NCI-H446 (cell line): ENCODE measurements around the gene CA11.

ENCODE experiments used
- DNase-seq, 2 experiments: peaks; one replicate each; lab custom pipeline; 2025; lab: John Stamatoyannopoulos, UW

CA11 gene

DNA sequence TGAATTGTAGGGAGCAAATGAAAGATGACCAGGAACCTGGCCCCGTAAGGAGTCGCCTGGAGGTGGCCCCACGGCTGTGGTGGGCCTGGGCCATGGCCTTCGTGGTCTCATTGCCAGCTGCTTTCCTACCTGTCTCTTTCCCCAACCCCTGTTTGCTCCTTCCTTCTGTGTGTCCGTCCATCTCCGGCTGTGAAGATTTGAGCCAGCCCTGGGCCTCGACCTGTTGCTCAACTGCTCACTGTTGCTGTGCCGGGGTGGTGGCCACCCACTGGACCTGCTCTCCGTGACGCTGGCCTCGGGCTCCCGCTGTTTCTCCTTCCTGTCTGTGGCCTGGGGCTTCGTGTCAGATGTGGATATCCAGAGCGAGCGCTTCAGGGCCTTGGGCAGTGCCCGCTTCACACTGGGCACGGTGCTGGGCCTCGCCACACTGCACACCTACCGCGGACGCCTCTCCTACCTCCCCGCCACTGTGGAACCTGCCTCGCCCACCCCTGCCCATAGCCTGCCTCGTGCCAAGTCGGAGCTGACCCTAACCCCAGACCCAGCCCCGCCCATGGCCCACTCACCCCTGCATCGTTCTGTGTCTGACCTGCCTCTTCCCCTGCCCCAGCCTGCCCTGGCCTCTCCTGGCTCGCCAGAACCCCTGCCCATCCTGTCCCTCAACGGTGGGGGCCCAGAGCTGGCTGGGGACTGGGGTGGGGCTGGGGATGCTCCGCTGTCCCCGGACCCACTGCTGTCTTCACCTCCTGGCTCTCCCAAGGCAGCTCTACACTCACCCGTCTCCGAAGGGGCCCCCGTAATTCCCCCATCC, 17.3 kb downstream of the CA11 start:
- no peak for DNase-seq

DNA sequence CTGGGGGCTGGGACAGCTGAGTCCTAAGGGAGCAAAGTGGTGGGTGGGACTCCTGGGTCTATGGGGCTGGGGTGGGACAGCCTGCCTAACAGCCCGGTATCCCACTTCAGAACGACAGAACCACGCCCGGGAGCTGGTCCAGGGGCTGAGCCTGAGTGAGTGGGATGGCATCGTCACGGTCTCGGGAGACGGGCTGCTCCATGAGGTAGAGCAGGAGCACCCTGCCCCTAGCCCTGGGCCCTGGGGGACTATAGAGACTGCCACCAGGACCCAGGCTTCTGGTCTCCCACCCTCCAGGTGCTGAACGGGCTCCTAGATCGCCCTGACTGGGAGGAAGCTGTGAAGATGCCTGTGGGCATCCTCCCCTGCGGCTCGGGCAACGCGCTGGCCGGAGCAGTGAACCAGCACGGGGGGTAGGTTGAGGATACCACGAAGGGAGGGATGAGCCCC, 18.1 kb downstream of the CA11 start:
- DNase-seq, result no peak

- no peak for DNase-seq
Observed at GRCh38 chr19:48627201-48627864, 18.7 kb downstream of the CA11 start.

DNA sequence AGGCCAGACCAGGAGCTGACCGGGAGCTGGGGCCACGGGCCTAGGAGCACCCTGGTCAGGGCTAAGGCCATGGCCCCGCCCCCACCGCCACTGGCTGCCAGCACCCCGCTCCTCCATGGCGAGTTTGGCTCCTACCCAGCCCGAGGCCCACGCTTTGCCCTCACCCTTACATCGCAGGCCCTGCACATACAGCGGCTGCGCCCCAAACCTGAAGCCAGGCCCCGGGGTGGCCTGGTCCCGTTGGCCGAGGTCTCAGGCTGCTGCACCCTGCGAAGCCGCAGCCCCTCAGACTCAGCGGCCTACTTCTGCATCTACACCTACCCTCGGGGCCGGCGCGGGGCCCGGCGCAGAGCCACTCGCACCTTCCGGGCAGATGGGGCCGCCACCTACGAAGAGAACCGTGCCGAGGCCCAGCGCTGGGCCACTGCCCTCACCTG, 20.1 kb downstream of the CA11 start:
- DNase-seq, result no peak

- no peak for DNase-seq
Observed at GRCh38 chr19:48624791-48625723, 20.9 kb downstream of the CA11 start.

GRCh38 chr19:48624067-48624594, 21.9 kb downstream of the CA11 start:
- DNase-seq, result peak; percentile 99

GRCh38 chr19:48623556-48624066, 22.4 kb downstream of the CA11 start:
- DNase-seq, result no peak

DNA sequence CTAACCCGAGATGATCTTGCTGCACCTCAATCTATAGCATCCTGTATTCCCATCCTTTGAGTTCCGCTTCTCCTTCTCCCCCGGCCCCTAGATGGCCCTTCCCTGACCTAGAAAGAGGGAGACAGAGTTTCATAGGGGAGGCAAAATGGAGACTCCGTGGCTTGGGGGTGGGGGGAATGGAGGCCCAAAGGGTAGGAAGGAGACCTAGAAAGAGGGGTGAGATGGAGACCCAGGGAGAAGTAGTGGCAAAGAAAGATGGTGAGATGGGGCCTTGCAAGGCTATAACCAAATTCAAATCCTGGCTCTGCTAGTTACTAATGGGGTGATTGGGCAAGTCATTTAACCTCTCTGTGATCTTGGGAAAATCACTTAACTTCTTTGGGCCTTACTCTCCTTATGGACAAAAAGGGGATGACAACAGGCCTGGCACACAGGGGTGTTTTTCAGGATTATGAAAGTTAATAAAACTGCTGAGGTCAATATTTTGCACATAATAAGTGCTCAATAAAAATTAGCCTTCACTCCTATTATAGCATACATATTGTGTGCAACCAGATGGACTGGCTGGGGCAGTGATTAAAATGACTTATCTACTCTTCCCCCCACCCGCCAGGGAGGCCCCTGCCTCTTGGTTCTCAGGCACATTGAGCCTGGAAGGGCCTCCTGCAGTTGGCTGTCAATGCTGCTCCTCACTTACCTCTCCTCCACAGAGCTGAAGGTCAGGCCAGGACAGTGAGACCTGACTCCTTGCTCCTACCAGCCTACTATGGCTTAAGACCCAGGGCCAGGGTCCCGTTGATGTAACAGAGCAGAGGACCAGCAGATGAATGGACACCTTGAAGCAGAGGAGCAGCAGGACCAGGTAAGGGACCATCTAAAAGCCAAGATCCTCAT, 26.0 kb downstream of the CA11 start:
- no peak for DNase-seq

DNA sequence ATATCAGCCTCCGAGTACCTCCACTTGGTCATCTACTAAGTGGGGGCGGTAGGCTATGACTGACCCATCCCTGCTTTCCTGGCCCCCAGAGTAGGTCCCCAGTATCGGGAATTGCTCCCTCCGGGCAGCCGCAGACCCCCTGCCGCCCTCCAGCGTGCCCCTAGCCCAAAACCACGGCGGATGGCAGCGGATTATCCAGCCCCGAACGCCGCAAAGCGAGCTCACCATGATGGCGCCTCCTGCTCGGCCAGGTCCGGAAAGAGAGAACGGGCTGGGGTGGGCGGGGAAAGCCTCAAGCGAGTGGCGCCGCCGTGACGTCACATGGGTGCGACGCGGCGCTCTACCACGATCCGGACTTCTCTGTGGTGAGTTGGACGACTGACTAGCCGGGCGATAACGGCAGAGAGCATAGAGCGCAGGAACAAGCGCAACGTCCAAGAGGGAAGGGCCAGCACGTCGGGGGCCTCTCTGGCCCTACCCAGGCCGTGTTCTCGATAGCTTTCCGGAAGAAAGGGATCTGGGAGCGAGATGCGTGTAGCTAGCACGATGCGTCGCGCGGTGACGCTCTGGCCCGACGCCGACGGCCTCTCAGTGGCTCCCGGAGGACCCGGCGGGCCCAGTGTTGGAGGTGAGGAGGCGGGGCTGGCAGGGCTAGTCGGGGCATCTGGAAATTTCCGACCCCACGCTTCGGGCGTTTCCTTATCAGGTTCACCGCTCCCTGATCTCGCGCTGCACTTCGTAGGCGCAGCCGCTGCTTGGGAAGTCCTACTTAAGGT, 26.9 kb downstream of the CA11 start, which contains the start of the genes RPL18 and SPHK2:
RPL18 (minus strand) TSS at position 263 of the 776 bp plus-strand sequence; CDS start at position 228, 35 bp downstream.
SPHK2 (plus strand) TSS at position 591 of the 776 bp plus-strand sequence. CDS start 1,009 bp downstream, outside the sequence.
- DNase-seq, result peak; percentile 98 to 99

DNA sequence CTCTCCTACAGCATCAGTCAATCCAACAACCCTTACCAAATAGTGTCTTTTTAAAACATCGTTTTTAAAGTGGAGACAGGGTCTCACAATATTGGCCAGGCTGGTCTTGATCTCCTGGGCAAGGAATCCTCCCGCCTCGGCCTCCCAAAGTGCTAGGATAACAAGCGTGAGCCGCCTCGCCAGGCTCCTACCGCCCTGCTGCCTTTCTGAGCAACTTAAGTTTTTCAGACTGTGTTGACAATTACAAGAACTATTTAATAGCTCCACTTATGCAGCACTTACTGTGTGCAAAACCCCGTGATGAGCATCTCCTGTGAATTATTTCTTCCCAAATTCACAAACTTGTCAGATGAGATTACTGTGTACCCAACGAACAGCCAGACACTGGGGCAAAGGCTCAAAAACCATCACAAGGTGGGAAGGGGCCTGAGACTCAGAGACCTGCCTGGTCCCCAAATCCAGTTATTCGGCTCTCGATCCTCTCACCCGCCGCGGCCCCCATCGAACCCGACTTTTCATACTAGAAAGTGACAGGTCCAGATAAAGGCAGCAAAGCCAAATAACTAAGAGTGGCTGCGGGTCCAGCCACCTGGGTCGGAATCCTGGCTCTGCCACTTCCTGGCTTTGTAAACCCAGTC, 27.6 kb downstream of the CA11 start:
- DNase-seq, result no peak

DNA sequence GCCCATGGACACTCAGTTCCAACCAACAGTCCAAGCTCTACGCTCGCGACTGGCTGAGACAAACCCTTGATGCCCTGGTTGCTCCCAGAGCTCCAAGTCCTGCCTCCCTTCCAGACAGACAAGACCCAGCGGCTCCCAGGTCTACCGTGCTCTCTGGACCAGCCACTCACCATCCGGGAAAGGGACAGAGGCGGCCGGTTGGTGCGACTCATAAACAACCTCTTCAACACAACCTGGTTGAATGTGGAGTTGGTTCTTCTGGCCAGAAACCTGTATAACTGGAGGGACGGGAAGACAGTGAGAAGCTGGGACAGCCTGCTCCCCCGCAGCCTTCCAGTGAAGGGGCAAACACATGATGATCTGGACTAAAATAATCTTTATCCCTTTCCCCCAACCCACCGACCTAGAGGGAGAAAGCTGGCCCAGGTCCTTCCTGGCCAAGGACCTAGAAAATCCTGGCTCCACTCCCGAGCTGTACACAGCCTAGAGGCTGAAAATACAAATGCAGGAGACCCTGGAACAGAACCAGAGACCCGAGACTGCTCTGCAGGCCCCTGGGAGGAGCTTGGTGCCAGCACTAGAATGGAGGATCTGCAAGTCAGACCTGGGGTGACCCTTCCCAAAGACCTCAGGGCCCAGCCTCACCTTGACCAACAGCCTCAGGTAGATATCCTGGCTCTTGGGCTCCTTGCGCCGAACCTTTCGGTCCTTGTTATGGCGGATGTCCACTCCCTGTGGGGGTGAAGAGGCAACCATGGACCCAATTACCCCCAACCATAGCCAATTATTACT, 28.6 kb downstream of the CA11 start:
- DNase-seq, result peak in 1 of 2 experiments; percentile 49

- DNase-seq, result no peak
Observed at GRCh38 chr19:48616491-48617056, 29.4 kb downstream of the CA11 start.

DNA sequence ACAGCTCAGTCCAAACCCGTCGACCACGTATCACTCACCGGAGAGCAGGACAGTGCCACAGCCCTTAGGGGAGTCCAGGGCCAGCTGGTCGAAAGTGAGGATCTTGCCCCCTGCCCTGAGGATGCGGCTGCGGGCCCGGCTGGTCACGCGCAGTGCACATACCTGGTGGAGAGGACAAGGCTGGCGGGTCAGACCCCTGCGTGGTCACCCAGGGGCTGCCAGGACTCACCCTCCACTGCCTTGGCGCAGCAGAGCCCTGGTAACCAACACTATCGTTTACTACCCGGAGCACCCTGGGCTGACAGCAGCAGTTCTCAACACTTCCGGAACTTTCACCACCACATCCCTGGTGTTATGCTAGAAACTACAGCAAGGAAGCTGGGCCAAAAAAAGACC, 29.9 kb downstream of the CA11 start:
- no peak for DNase-seq

DNA sequence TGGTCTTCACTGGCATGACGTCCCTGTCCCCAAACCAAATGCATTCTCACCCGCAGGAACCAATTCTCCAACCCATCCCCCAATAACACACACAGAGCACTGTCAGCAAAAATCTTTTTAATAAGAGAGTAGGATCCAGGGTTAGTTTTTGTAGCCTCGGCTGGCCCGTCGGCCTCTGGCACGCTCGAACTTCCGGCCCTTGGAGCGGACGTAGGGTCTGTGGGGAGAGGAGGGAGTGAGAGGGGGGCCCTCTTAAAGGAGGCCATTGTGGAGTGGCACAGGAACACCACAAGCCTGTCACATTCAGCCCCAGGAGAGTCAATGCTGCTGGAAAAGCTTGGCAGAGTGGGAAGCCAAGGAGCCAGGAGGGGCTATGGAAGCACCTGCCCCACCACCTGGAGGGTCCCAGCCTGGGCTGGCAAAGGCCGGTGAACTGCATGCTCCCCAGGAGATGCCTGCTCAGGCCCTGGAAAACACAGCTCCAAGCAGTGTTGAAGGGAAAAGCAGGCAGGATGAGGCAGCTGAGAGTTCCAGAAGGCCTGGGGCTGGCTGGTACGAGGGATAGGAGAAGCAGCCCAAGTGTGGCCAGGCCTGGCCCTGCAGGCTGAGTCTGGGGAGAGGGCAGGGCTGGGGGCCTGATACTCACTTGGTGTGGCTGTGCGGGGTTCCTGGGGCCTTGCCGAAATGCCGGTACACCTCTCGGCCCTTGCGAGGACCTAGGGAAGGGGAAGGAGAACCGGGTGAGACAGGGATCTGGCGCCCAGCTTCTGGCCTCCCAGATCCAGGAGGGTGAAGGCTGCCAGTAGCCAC, 30.6 kb downstream of the CA11 start:
- no peak for DNase-seq

DNA sequence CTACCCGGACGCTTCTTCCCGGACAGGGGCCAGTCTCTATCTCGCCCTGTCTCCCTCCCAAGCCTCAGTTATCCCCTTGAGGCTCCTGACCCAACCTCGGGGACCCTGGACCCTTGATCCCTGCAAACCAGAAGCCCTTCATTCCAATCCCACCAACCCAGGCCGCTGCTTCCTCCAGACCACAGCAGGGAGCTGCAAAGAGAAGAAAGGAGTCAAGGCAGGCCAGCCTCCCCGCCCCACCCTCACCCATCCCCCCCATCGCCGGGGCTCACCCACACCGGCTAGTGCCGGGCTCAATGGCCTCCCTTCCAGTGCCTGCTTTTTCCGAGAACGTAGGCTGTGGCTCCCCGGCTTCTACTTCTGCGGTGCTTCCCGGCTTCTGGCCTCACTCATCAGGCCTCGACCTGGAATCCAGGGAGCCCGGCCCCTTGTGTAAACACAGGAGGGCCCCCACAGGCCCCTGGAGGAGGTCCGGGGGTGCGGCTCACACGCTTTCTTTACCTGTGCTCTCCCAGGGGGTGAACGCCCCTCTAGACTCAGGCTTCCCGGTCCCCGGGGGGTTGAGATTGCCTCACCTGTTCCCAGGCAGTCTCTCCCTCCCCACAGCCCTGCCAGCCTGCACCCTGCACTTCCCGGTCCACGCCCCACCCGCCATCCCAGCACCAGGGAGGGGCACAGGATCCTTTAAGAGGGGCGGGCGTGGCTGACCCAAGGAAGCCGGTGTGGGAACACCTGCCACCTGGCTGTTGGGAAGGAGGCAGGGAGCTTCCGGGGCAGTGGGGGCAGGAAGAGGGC, 31.4 kb downstream of the CA11 start, which contains the start of gene FAM83E:
FAM83E (minus strand) TSS at position 641 of the 795 bp plus-strand sequence. CDS start 1,704 bp downstream, outside the sequence.
- DNase-seq, result no peak

DNA sequence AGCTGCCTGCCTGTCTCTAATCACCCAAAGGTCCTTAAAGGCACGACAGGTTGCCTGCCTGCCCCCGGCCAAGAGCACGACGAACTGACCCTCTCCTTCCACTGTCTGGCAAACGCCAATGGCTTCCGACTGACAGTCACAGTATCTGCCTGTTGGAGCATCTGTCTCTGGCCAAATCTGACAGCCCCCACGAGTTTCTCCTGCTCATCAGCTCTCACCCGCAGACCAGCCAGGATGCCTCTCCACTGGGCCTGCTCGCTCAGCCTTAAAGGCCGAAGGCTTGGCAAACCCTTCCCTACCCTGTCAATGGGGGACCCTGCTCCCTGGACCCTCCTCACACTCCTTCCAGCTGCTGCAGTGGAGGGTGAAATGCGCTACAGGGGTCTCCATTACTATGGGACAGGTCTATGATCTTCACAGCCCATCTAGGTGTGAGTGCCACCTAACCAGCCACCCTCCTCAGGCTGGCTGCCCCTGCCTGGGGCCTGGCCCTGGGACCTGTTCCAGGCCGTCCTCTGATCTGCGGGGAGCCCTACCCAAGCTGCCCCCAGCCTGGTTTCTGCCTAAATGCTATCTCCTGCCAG, 32.0 kb downstream of the CA11 start:
- no peak for DNase-seq
